Occipital lobe (tissue), 2 donors: Measurements from ENCODE around the gene MLH3. TPM values are rescaled to one million over a fixed set of nuclear protein-coding genes. Genes with fewer than 3 reads are reported as not detected.

ENCODE experiments used
- DNase-seq: peaks from one replicate; lab custom pipeline; 2025; lab: John Stamatoyannopoulos, UW
- total RNA-seq: library from RNA; depleted of rRNA; stranded (reverse); fragments of >200 nt; gene quantifications from one replicate; pipeline ENCODE4 v1.2.3, GENCODE V29; 2014

Gene MLH3
- total RNA-seq, 1 donor from 2014 or later: 65.2 TPM

DNA sequence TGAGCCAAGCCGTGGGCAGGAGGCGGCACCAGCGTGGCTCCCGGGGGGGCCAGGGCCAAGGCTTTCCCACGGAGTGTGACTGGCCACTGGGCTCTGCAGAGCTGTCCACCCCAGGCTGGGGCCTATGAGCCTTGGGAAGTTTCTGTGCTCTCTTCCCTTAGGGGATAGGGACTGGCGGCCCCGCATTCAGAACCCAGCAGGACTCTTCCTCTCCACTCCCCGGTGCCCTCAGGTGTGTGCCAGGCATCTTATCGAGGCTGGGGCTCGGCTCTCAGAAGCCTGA is 66.3 kb downstream of the MLH3 start:
- DNase-seq: no peak

DNA sequence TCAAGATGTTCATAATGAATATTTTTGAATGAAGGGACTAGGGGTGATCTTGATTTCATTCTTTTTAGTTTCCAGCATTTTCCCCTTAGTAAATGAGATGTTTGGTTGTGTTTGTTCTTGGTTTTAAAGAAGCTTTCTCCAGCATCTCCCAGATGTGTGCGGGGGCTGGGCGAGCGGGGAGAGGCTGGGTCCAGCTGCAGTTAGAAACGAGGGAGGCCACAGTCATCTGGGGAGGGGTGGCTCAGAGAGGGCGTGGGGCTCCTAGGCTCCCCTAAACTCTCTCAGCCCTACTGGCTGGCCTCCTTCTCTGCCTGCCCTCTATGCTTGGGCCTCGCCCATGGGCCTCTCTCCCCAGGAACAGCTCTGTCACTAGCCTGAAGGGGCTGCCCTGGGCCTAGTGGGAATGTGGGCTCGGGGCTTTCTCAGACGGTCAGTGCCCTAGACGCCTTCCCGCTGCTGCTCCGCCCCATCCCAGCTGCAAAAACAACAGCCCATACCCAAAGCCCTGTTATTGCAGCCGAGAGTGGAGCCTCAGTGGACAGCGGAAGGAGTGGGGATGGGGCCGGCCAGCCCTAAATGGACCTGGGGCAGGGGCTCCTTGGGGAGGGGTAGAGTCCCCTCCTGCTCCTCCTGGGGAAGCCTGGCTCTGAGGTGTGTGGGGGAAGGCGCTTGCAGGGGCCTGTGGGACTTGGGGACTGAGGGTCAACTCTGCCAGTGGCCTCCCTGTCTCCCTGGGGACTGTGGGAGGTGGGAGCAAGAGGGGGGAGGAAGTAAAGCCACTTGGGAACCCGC is 66.8 kb downstream of the MLH3 start:
- DNase-seq: no peak

DNA sequence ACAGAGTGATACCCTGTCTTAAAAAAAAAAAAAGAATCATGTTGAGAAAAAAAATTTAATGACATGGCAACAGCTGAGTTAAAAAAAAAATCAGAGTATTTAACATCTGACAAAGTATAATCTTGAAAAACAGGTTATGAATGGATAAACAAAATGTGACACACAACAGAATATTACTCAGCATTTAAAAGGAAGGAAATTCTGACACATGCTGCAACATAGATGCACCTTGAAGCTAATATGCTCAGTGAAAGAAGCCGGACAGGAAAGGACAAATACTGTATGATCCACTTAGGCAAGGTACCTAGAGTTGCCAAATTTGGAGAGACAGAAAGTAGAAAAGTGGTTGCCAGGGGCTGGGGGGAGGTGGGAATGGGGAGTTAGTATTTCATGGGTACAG is 67.9 kb downstream of the MLH3 start:
- DNase-seq: no peak

GRCh38 chr14:74982661-74983060 is 68.6 kb downstream of the MLH3 start:
- DNase-seq: no peak

- no peak for DNase-seq
Observed at GRCh38 chr14:74981833-74982232, 69.4 kb downstream of the MLH3 start.

- DNase-seq: no peak
Observed at GRCh38 chr14:74981462-74981782, 69.8 kb downstream of the MLH3 start.

- no peak for DNase-seq
Observed at GRCh38 chr14:74980731-74981461, 70.4 kb downstream of the MLH3 start.

GRCh38 chr14:74980398-74980730 is 70.9 kb downstream of the MLH3 start:
- no peak for DNase-seq

GRCh38 chr14:74979442-74980397 is 71.5 kb downstream of the MLH3 start:
- no peak for DNase-seq

- no peak for DNase-seq
Observed at GRCh38 chr14:74979029-74979428, 72.2 kb downstream of the MLH3 start.

GRCh38 chr14:74978416-74978947 is 72.8 kb downstream of the MLH3 start:
- DNase-seq: no peak

DNA sequence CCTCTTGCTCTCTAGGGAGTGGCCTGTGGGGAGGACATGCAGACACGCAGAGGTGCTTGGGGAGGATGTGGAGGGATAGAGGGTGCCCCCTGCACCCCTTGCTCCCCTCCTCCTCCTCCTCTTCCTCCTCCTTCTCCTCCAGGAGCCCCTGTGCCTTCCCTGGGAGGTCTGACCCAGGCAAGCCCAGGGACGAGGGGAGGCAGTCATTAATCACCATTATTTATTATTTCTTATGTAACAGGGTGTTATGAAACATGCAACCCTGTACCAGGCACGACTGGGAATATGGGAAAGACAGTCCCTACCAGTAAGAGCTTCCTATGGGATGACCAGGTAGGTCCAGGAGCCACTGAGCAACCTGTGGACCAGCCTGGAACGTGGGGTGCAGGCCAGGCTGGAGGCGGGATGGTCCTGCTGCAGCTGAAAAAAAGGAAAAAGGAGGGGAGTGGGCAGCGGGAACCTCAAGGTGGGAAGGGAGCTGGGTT is 73.3 kb downstream of the MLH3 start:
- DNase-seq: no peak

GRCh38 chr14:74977164-74977900 is 73.9 kb downstream of the MLH3 start:
- no peak for DNase-seq

- DNase-seq: no peak
Observed at GRCh38 chr14:74976264-74977113, 74.8 kb downstream of the MLH3 start.

- no peak for DNase-seq
Observed at GRCh38 chr14:74975059-74975810, 76.0 kb downstream of the MLH3 start.

DNA sequence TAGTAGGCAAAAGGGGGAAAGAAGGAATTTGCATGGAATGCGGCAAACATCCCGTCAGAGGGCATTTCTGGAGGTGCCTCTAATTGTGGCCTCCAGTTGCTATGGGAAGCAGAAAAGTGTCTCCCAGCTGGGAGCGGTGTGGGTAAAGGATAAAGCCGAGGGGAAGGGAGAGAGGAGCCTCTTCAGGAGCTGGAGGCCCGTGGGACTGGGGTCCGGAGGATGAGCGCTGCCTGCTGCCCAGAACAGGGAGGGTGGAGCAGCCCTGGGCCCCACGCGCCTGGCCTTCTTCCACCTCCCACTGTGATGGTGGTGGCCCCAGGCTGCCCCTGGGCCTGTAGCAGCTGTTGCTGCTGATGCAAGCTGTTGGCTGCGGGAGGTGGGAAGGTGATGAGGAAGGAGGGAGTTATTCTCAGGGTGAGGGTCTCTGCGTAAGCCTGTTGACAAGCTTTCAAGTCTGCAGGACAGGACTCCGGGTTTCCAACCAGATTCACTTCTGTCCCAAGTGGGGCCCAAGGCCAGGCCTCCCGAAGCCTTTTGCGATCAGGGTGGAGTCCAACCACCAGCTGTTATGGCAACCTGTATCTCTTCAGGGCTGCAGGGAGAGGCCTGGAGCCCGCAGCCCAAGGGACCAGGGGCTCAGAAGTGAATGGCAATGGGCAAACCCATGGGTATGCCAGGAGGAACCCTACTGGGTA is 76.8 kb downstream of the MLH3 start:
- no peak for DNase-seq

GRCh38 chr14:74973905-74974363 is 77.3 kb downstream of the MLH3 start:
- DNase-seq: no peak

DNA sequence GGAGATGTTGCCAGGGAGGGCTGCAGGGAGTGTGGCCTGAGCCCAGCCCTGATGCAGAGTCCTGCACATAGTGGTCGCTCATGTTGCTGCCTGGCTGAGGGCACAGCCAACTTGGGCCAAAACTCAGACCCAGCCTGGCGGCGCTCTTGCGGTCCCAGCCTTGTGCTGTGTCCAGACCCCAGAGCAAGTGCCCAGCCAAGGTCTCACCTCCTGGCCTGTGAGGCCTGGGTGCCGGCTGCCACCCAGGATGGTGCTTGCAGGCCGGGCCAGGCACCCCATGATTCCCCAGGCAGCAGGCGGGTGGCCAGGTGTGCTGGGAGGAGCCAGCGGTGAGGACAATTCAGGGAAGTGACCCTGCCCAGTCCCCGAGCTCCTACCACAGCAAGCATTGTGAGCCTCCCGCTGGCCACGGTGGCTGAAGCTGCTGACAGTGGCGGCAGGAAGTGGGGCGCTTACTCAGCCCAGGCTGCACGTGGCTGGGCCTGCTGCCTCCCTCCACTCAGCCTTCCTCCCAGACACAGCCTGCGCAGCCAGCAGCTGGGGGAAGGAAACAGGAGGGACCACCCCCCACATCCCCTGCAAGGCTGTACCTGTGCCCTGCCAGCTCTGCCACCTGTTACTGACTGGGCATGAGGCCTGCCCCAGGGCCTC is 78.1 kb downstream of the MLH3 start:
- no peak for DNase-seq
